ENCODE results near the gene FLT4. TPM values are rescaled to one million over a fixed set of nuclear protein-coding genes. Genes with fewer than 3 reads are reported as not detected.
A peak's percentile ranks its signal among the peaks of the same experiment; 100 is the strongest.

The FLT4 gene
- total RNA-seq, 2 donors from 2014 or later: 6.9 to 7.9 TPM

GRCh38 chr5:180612683-180613082 lies 36.7 kb downstream of the FLT4 start:
- no peak overlapping the region for H3K9ac ChIP-seq (ENCODE audit: extremely low read depth, low read length, poor library complexity, severe bottlenecking)
- H3K27me3 ChIP-seq (ENCODE audit: control insufficient read depth, insufficient read depth, low read length, poor library complexity, severe bottlenecking): peaks cover 7% of the 10 kb centered on the region
- H3K9me3 ChIP-seq (ENCODE audit: control insufficient read depth, low read length): no peaks in the 10 kb centered on the region
- peaks cover 7% of the 10 kb centered on the region for H3K27me3 Mint-ChIP-seq (ENCODE audit: insufficient read depth)
- no peaks in the 10 kb centered on the region for H3K4me1 ChIP-seq (ENCODE audit: control insufficient read depth, insufficient read depth, low read length)
- no peak overlapping the region for H3K4me3 ChIP-seq (ENCODE audit: low read length)
- H3K27ac ChIP-seq (ENCODE audit: low read depth, low read length): no peak overlapping the region
- no peaks in the 10 kb centered on the region for H3K9me3 Mint-ChIP-seq
- TF ChIP-seq CTCF (conservative IDR thresholded peaks at IDR 0.05): no peak
- no peaks in the 10 kb centered on the region for H3K36me3 ChIP-seq (ENCODE audit: control insufficient read depth, insufficient read depth, low read length)
- H3K27ac Mint-ChIP-seq: no peak overlapping the region
- no peak overlapping the region for H3K4me3 Mint-ChIP-seq
- H3K36me3 Mint-ChIP-seq (ENCODE audit: low read depth): no peaks in the 10 kb centered on the region
- H3K4me1 Mint-ChIP-seq: peaks cover 5% of the 10 kb centered on the region
- 89 to 91% methylated on average over 11 to 15 of the region's 15 CpGs for WGBS, 2 experiments (ENCODE audit: insufficient coverage in 1 of 2, insufficient read length in 1 of 2)
- no peak for DNase-seq

GRCh38 chr5:180611140-180611850 lies 38.1 kb downstream of the FLT4 start:
- no peaks in the 10 kb centered on the region for H3K4me1 ChIP-seq (ENCODE audit: control insufficient read depth, insufficient read depth, low read length)
- Mint-ChIP-seq H3K9me3 (no peaks in the 10 kb centered on the region), H3K4me1 (peaks cover 5% of the 10 kb centered on the region), H3K36me3 (ENCODE audit: low read depth) (no peaks in the 10 kb centered on the region), H3K27ac (no peak overlapping the region), H3K27me3 (ENCODE audit: insufficient read depth) (peaks cover 2% of the 10 kb centered on the region), H3K4me3 (no peak overlapping the region)
- no peak overlapping the region for H3K27ac ChIP-seq (ENCODE audit: low read depth, low read length)
- H3K36me3 ChIP-seq (ENCODE audit: control insufficient read depth, insufficient read depth, low read length): no peaks in the 10 kb centered on the region
- no peak overlapping the region for H3K4me3 ChIP-seq (ENCODE audit: low read length)
- no peaks in the 10 kb centered on the region for H3K9me3 ChIP-seq (ENCODE audit: control insufficient read depth, low read length)
- DNase-seq: peak; percentile 78
- no peak overlapping the region for H3K9ac ChIP-seq (ENCODE audit: extremely low read depth, low read length, poor library complexity, severe bottlenecking)
- H3K27me3 ChIP-seq (ENCODE audit: control insufficient read depth, insufficient read depth, low read length, poor library complexity, severe bottlenecking): no peaks in the 10 kb centered on the region
- 92 to 99% methylated on average over 17 to 28 of the region's 30 CpGs for WGBS, 2 experiments (ENCODE audit: insufficient coverage in 1 of 2, insufficient read length in 1 of 2)
- TF ChIP-seq CTCF (conservative IDR thresholded peaks at IDR 0.05): peak; percentile 39

- DNase-seq: no peak
These were observed 39.4 kb downstream of the FLT4 start for GRCh38 chr5:180609817-180610550.

More at GRCh38 chr5:180609817-180610550, 39.4 kb downstream of the FLT4 start:
- H3K27ac ChIP-seq (ENCODE audit: low read depth, low read length): no peak overlapping the region
- no peaks in the 10 kb centered on the region for H3K27me3 ChIP-seq (ENCODE audit: control insufficient read depth, insufficient read depth, low read length, poor library complexity, severe bottlenecking)
- TF ChIP-seq CTCF (conservative IDR thresholded peaks at IDR 0.05): no peak
- Mint-ChIP-seq H3K9me3 (no peaks in the 10 kb centered on the region), H3K36me3 (ENCODE audit: low read depth) (no peaks in the 10 kb centered on the region), H3K4me1 (peaks cover 5% of the 10 kb centered on the region), H3K4me3 (no peak overlapping the region), H3K27me3 (ENCODE audit: insufficient read depth) (no peaks in the 10 kb centered on the region), H3K27ac (no peak overlapping the region)
- H3K36me3 ChIP-seq (ENCODE audit: control insufficient read depth, insufficient read depth, low read length): no peaks in the 10 kb centered on the region
- H3K9me3 ChIP-seq (ENCODE audit: control insufficient read depth, low read length): no peaks in the 10 kb centered on the region
- H3K9ac ChIP-seq (ENCODE audit: extremely low read depth, low read length, poor library complexity, severe bottlenecking): no peak overlapping the region
- H3K4me3 ChIP-seq (ENCODE audit: low read length): no peak overlapping the region
- 86 to 90% methylated on average over 10 to 23 of the region's 23 CpGs for WGBS, 2 experiments (ENCODE audit: insufficient coverage in 1 of 2, insufficient read length in 1 of 2)
- H3K4me1 ChIP-seq (ENCODE audit: control insufficient read depth, insufficient read depth, low read length): no peaks in the 10 kb centered on the region
